ENCODE measurements around the gene MRPL42. TPM values are rescaled to one million over a fixed set of nuclear protein-coding genes. Genes with fewer than 3 reads are reported as not detected.
"Not testable (repeated sequence)": the region's sequence is repeated elsewhere in the genome, so short reads cannot be mapped to it uniquely, and the experiment has no call there.

The MRPL42 gene
- total RNA-seq, 1 experiment from 2014 or later: 132 TPM

GRCh38 chr12:93541578-93542225 lies 74.4 kb downstream of the MRPL42 start:
- DNase-seq (ENCODE audit: low read depth): peak; percentile 4

- DNase-seq (ENCODE audit: low read depth): no peak
These were observed 80.5 kb downstream of the MRPL42 start for GRCh38 chr12:93547778-93548177.

GRCh38 chr12:93549174-93549573 lies 81.9 kb downstream of the MRPL42 start:
- no peak for DNase-seq (ENCODE audit: low read depth)

- no peak for DNase-seq (ENCODE audit: low read depth)
These were observed 83.7 kb downstream of the MRPL42 start for GRCh38 chr12:93550748-93551611.

GRCh38 chr12:93552427-93552826 lies 85.1 kb downstream of the MRPL42 start:
- no peak for DNase-seq (ENCODE audit: low read depth)

DNA sequence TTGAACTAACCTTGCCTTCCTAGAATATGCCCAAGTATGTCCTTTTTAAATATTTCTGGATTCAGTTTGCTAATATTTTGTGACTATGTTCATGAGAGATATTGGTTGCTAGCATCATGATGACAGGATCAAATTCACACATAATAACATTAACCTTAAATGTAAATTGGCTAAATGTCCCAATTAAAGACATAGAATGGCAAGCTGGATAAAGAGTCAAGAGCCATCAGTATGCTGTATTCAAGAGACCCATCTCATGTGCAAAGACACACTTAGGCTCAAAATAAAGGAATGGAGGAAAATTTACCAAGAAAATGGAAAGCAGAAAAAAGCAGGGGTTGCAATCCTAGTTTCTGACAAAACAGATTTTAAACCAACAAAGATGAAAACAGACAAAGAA lies 90.6 kb downstream of the MRPL42 start:
- not testable (repeated sequence) for DNase-seq (ENCODE audit: low read depth)

DNA sequence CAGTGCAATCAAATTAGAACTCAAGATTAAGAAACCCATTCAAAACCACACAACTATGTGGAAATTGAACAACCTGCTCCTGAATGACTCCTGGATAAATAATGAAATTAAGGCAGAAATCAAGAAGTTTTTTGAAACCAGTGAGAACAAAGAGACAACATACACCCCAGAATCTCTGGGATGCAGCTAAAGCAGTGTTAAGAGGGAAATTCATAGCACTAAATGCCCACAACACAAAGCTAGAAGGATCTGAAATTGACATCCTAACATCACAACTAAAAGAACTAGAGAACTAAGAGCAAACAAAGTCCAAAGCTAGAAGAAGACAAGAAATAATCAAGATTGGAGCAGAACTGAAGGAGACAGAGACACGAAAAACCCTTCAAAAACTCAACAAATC lies 91.4 kb downstream of the MRPL42 start:
- not testable (repeated sequence) for DNase-seq (ENCODE audit: low read depth)

- peak; percentile 90 for DNase-seq (ENCODE audit: low read depth)
These were observed 96.7 kb downstream of the MRPL42 start for GRCh38 chr12:93563807-93564538.

DNA sequence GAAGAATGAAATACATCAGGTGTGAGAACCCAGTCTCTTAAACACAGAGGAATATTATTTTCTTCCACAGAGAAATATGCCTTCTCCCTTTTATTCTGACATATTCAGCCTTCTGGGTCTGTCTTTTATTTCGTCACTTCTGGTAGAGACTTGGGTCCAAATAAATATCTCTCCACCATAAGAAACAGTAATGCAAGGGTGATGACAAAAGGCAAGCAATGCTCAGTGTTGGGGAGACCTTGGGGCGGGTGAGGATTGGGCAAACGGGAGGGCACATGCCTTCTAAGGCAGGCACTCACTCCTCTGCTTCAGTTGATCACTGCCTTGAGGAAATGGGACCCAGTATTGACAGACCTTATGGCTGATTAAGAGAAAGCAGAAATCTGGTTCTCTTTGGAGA lies 98.4 kb downstream of the MRPL42 start:
- DNase-seq (ENCODE audit: low read depth): no peak

Other genes starting within 250 kb of the MRPL42 start
- 48.4 and 48.5 TPM in 2 replicates for gene NUDT4, start 89.6 kb upstream of the MRPL42 start, total RNA-seq (2014; rRNA removed; shearing (Covaris generic))
- gene UBE2N, start 25.6 kb upstream of the MRPL42 start, total RNA-seq (2014; rRNA removed; shearing (Covaris generic)): 111 and 145 TPM in 2 replicates
- gene SOCS2, start 105.2 kb downstream of the MRPL42 start, total RNA-seq (2014; rRNA removed; shearing (Covaris generic)): 79.8 and 110 TPM in 2 replicates
- gene CRADD, start 209.9 kb downstream of the MRPL42 start, total RNA-seq (2014; rRNA removed; shearing (Covaris generic)): 17.2 and 48.6 TPM in 2 replicates

Measured in M059J (cell line).